MV-4-11 (cell line): ENCODE results near the gene IFT27.

ENCODE experiments used
- DNase-seq: peaks from one replicate; lab custom pipeline; 2025; lab: John Stamatoyannopoulos, UW

IFT27 gene

DNA sequence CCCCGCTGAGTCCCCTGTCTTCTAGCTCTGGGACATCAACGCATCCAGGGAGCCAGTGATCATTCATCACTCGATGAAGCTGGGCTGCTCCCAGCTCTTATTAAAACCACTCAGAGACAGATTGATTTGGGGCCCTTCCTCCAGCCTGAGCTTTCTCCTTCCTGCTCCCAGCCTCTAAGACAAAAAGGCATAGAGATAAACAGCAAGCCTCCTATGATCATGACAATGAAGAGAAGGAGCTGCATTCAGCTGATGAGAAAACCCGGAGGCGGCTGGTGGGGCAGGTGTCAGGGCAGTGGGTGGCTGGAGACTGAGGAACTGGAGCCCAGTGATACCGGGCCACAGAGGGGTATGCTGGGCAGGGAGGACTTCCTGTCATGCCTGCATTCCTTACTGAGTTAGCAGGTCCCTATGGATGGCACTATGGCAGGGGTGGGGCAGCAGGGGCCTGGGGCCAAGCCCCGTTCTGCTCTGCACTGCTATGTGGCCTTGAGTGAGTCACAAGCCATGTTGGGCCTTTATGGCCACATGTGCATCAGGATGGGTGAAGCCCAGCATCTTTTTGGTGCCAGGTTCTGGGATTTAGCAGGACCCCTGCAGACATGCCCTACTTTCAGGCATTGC lies 20.7 kb upstream of the IFT27 start:
- DNase-seq: no peak

DNA sequence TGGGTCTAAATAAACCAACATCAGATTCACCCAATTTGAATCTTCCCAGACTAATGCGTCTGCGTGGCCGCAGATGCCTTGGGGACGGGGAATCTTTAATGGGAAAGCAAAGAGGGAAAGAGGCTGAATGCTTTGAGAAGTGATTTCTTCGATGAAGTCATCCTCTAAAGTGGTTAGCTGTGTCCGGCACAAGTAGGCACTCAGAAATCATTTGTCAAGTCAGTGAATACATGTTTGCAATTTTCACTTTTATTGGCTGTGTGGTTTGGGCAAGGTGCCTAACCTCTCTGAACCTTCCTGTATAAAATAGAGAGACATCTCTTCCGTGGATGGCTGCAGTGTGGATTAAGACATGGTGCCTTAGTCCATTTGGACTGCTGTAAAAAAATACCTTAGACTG lies 19.7 kb upstream of the IFT27 start:
- DNase-seq: no peak

DNA sequence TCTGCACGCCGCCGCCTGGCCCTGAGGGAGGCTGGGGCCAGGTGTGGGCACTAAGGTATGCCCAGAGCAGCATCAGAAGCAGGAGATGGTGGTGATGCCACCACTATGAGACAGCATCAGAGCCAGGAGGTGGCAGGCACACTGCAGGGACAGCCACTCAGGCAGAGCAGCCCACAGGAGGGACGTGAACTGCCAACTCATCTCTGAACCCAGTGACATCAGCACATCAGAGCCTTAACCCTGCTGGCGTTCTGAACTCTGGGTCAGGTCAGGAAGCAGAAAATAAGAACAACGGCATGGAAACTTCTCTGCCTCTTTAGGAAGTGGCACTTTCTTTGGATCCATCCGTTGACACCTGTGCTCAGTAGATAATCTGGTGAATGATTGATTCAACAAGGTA lies 14.7 kb upstream of the IFT27 start:
- DNase-seq: peak; percentile 46

DNA sequence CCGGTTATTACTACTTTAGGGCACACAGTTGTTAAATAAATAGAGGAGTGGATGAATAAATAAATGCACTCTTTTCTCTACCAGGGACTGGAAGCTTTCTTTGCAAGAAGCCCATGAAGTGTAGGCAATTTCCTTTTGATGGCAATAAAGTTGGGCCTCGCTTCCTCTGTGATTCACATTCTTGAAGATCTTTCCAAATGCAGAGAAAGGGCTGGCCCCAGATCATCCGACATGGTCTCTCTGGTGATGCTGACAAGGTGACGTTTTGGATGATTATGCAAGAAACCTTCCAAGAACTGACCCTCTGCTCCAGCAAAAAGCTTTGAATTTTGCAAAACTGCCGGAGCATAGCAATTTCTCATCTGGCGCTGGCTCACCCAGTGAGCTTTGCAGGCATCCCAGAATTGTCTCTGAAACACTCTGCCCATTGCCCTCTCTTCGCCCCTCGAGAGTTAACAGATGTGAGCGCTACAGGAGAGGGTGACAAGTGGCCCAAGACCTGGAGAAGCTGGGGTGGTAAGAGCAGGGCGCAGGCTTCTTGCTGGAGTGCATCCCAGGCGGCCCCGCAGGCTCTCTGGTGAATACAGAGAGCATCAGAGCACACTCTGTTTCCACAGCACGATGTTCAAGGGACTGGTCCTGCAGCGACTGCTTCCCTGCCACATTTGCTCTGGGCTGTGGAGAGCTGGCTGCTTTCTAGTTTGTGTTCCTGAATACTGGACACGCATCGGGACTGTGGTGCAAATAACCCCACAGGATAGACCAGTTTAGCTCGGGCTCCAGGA lies 11.5 kb upstream of the IFT27 start:
- DNase-seq: peak; percentile 60

DNA sequence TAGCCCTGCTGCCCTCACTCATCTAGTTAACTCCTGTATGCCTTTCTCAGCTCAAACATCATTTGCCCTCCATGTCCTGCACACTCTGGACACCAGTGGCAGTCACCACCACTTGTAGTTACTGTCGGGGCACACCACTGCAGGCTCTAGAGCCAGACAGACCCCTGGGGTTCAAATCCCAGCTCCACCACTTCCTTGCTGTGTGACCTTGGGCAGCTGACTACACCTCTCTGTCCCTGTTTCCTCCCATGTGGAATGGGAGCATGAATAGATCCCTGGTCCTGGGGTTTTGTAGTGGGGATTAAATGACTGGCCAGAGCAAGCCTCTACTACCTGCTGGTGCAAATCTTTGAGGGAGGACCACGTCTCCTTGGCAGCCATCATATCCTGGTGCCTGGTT lies 7.8 kb upstream of the IFT27 start:
- no peak for DNase-seq

DNA sequence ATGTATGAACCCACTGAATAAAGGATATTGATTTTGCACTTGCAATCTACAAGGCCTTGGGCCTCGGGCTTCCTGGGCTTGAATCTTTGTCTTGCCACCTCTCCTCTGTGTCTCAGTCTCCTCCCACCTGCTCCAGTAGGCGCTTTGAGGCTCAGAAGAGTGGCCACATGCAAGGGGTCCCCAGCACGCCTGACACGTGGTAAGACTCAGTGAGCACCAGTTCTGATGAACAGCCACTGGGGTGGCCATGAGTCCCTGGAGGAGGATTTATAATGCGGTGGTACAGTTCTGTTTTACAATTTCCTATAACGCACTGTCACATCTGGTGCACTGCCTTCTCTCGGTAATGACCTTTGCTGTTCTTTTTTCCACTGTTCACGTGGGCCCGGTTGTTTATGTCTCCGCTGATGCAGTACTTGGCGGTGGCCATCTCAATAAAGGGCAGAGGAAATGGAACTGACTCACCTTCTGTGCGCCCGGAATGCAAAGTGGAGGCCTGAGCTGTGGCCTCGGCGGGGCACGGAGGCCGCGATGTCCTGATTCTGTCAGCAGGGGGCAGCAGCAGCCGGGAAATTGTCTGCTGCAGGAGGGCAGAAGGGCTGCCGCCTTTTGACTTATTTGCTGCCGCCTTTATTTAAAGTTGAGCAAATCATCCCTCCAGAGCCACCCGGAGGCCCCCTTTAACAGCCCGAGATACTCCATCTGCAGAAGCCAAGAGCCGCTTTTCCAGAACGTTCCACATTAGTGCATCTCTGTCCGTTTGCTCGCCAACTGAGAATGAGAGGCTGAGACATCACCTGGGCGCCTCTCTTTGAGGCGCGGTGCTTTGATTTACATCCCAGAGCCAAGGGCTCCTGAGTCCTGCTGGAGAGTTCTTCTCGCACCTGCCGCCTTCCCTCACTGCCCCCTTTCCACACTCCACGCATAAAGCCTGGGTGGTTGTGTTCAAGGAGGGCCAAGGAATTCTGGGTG lies 6.0 kb upstream of the IFT27 start:
- peak; percentile 71 for DNase-seq

DNA sequence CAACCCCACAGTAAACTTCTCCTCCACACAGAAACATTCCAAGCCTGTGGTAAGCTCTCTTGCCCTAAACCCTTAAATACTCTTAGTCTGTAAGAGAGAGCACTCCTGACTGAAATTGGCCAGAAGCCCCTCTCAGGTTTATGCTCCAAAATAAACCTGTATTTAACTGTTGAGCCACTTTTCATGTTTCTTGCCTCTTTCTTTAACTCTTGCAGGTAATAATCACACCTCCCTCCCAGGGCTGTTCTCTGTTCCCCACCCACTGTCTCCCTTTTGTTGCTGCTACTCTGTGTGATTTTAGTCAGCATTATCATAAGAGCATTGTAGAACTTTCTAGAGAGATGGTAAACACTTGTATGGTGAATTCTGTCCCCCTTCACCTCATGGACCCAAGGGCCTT lies 2.1 kb upstream of the IFT27 start:
- no peak for DNase-seq

DNA sequence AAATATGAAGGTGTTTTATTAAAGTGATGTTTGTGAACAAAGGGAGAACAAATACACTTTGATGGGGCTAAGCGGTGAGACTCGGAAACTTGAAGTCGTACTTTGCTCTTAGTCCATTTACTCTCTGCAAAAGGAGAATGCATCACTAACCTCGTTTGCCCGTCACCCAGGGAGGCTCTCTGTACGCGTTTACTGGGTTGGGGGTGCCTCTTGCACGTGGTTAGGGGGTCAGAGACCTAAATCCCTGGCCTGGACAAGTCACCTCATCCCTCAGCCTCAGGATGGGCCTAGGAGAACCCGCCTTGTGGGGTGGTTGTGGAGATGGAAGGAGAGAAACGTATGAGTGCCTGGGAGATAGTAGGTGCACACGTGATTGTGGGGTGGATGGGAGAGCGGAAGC lies 803 bp upstream of the IFT27 start:
- DNase-seq: no peak

DNA sequence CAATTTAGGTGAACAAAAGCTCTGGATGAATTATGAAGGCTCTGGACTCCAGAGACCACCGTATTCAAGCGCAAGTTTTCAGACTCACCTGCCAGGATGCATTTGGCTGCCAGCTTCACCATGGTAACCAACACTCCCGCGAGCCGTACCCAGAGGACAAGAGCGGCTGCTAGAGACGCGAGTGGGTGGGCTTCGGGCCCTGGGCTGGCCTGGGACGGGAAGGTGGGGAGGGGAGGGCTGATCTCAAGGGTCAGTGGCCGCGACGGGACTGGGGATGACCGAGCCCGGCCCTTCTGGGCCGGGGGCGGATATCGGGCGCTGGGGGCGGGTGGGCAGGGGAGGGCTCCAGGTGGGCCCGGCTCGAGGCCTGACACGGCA lies 344 bp downstream of the IFT27 start:
- DNase-seq: no peak

DNA sequence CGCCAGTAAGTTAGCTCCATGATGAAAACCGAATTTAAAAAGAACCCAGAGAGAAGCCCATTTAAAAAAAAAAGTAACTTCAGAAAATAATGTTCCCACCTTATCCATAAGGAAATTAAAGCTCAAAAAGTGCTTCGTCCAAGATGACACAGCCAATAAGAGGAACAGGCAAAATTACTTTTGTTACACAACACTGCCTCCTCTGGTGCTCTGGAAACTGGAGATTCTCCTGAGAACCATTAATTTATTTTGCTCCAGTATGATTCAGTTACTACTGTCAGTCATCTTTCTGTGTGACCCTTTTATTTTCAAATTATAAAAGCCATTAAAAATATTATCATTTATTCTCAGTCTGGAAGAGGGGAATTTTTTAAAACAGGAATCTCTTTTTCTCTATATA lies 2.0 kb downstream of the IFT27 start:
- DNase-seq: peak; percentile 52

DNA sequence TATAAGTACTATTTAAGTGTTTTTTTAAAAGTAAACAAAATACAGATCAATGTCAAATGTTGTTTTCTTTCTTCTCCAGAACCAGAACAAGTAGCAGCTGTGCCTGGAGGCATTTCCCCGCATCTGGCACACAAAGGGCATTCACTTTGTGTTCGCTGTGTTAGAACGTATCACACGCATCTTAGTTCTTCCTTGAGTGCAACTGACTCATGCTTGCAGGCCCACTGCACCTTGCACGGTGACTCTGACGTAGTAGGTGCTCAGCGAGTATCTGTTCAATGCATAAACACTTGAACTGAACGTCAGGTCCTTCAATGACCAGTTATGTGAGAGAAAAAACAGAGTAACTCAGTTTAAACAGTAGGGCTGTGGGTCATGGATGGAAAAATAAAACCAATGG lies 3.5 kb downstream of the IFT27 start:
- DNase-seq: no peak

DNA sequence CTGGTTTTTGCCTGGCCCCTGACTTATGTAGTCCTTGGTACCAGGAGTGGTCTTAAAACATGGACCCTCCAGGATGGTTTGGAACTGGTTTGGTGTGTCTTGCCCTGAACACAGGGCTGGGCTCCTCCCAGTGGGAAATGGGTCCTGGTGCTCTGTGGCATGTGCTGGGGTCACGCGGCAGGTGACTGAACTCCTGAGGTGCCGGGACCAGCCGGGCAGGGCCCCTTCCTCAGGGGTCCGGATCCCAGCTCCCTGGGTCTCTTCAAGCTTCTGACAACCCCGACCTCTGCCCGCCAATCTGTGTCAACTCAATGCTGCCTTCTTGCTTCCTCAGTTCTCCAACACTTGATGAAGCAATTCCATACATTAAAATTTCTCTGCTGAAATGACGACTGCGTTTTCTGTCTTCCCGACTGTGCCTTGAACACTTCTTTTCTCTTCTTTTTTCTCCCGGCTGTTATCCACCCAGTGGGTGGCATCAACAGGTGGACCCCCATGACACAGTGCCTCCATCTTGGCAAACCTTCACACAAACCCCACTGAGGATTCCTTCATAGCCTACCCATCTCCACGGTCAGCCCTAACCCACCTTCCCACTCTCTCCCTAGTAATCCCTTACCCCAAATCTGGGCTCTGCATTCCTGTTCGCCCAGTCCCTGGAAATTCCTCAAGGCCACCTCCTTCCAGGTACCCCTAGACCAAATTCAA lies 4.4 kb downstream of the IFT27 start:
- DNase-seq: no peak

DNA sequence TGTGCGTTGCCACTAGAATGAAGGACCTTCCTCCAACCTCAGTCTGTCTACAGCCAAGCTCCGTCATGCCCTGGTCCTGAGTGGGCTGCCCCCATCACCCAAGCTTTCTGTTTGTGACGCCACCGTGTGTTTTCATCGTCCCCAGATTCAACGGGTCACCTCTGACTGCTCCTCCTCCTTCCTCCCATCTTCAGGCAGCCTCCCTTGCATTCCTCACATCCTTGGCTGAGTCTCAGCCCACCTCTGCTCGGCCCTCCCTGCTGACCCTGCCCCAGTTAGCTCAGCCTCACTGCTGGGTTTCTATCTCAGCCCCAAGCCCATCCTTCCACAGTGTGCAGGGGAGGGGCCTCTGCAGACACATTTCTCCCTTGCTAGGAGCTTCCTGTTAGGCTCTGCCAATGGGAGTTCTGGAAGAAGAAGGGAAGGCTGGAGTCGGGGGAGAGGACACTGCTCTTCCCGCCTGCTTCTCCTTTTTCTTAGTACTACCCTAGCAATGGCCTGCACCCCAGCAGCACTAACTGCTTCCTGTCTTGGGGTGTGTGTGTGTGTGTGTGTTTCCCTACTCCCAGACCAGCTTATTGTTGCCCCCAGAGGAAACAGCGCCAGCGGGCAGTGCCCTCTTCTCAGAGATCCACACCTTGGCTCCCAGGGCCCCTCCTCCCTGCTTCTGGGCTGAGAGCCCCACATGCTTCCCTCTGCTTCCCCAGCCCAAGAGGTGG lies 5.2 kb downstream of the IFT27 start:
- peak; percentile 28 for DNase-seq

DNA sequence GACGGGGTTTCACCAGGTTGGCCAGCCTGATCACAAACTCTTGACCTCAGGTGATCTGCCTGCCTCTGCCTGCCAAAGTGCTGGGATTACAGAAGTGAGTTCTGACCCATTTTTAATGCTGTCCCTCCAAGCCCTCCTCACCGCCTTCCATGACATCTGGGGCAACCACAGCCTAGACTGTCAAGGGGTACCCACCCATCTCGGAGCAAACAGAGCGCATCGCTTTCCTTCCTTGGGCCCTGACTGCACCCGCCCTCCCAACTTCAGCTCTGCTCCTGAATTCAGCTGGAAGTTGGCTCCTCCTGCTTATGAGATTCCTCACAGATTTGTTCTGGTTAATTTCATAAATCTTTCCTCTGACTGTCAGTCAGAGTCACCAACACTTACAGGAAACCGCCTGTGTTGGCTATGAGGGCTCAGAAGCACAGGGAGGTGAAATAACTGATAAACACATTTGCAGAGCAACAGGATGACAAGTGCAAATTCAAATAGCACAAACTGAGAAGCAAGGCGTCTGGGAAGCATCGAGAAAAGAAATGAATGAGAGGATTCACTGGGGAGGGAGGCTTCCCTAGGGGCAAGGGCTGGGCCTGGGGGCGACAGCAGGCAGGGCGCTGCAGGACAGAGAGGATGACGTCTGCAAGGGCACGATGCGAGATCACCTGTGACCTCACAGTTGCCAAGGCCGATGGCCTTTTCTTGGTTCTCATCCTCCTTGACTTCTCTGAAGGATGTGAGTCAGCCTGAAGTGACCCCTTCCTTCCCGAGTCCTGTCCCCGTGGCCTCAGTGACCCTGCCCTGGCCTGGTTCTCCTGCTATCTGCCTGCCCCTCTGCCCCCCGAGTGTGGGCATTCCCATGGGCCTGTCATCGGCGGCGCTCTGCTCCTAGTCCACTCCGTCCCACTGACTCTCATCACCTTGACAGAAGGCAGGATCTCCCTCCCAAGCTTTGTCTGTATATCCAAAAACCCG lies 6.1 kb downstream of the IFT27 start:
- no peak for DNase-seq

DNA sequence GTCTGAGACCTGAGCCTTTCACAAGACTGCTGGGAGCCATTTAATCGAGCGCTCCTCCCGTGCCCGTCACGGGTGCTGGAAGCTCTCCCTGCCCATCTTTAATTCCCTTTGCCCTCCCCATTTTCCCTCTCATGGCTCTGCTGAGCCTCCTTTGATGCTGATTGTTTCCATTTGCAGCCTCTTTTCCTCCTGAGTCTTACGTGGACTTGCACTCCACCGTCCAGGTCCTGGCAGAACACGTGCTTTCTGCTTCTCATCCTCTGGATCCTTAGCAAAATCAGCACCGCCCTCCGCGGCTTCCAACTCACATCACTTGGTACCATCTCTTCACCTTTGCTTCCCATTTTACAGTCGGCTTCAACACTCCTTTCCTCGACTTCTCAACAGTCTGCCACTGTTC lies 7.3 kb downstream of the IFT27 start:
- DNase-seq: no peak

DNA sequence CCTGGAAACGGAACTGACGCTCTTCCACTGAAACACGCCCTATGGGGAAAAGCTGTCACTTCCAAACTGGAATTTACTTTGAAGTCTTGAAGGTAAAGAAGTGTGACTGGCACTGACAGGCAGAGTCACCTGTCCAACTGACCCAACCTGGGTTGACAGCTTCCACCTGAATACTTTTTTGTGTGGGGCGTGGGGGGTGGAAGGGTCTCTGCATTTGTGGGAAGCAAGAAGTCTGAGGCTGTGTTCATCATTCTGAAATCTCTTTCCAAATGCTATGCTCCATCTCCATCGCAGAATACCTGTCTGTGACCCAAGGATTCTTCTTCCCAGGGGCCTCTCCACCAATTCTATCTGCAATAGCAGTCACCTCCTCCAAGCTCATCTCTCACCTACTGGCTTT lies 7.8 kb downstream of the IFT27 start:
- no peak for DNase-seq

DNA sequence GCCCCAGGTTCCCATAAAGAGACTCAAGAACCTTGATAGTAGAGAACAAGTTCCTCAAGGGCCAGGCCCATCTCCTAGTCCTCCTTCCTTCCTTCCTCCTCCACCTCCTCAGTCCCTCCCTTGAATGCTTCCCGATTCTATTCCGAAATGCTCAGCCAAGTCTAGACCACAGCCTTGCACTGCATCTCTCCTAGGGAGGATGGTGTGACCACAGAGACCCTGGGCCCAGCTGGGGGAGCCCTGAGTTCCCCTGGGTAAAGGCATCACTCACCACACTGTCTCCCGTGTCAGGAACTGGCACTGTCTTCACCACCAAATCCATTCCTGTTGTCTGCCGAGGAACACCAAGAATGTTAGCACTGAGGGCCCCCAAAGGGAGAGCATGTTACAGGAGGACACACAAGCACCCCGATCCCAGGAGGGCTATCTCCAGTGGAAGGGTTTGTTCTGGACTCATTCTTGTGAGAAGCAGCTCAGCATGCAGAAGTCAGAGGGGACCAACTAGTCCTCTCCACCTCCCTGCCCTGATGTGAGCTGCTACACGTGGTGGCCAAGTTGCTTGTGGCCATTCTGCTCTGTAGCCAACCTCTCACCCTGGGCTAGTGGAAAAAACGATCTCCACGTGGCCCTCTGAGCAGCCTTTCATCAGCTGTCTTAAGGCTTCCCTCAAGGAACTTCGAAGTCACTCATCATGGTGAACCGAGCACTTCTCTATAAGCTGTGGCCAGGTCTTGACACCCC lies 8.7 kb downstream of the IFT27 start:
- no peak for DNase-seq

DNA sequence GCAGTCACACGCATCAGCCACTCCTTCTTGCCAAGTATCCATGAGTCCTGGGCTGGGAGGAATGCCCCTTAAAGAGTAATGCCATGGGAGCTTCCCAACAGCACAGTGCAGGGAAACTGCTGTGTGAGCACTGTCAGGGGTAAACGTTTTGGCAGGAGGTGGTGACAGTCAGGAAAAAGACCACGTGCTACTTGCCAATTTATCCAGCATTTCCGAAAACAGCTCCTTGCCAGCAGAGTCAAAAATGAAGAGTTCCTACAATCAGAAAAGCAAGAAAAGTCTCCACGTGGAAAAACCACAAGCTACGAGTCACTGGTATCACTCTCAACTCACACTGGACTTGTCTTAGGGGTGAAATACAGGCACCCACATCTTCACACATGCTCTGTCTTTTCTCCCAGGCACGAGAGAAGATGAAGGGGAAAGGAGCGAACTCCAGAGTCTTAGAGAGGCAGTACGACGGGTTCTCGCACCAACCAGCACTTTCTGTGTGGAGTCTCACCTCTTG lies 9.9 kb downstream of the IFT27 start:
- DNase-seq: peak; percentile 20
